Hematopoietic multipotent progenitor cell treated with erythropoietin and hydrocortisone succinate and interleukin-3 and kit ligand, for 15 days (in vitro differentiated cells): ENCODE data around the gene ADCY2.

Source experiments
- DNase-seq: peaks from one replicate; pipeline ENCODE4 v3.0.0-alpha.2; 2015; ENCODE audit warnings: low spot score

Gene ADCY2

GRCh38 chr5:7793895-7794294 lies 398.0 kb downstream of the ADCY2 start:
- no peak for DNase-seq

DNA sequence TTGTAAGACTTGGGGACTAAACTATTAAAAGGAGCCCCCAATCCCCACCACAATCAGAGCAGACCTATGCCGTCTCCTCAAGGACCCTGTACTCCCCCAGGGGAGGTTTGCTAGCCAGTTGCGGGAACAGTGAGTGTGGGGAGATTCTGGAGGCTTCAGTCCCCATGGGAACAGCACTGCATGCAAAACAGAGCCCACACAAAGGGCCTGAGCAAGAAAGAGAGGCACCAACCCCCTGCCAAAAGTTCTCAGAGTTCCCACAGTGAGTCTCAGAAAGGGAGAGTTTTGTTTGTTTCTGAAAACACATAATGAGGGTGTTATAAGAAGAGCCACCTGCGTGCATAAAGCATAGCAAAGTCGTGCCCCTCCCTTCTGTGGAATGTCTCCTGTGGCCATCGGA lies 398.4 kb downstream of the ADCY2 start:
- DNase-seq, result no peak

GRCh38 chr5:7794823-7795222 lies 398.9 kb downstream of the ADCY2 start:
- DNase-seq, result no peak

DNA sequence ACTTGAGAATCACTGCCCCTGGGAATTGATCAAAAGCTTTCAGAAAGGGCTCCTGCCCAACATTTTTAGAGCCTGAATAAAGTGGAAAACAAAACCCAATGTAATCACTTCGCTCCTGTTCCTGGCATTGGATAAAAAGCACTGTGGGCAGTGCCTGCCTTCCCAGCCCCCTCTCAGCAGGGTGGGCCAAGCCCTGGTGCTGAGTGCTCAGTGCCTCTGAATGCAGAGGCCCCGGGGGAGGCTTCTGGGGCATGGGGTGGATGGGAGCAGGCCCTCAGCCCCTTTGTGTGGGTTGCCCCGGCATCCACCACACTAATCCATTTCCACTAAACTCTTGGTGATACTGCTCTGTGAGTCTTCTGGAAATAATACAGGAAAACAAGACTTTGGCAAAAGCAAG lies 399.4 kb downstream of the ADCY2 start:
- DNase-seq, result no peak

DNA sequence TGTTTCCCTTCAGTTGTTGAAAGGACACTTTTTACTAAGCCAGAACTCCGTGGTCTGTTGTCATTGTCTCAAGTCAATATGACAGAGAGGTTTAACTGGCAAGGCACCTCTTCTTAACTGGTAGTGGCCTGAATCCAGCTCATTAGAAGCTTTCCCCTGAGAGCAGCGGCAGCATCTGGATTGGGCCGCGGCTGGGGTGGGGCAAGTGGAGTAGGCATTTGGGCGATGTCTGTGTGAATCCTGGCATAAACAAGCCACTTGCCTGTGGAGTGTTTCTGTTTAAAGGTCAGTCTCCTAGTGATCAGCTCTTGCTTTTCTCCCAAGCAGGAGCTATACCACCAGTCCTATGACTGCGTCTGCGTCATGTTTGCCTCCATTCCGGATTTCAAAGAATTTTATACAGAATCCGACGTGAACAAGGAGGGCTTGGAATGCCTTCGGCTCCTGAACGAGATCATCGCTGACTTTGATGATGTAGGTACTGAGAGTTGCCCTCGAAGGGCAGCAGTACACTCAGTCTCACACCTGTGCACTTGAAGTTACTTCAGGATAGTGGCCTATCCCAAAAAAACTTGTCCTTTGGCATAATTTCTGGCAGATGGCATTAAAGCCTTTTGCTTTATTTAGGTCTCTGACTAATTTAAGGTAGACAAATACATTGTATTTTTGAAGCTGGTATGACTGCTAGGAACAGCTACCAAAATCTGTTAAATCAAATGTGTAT lies 406.1 kb downstream of the ADCY2 start:
- DNase-seq, result no peak

DNA sequence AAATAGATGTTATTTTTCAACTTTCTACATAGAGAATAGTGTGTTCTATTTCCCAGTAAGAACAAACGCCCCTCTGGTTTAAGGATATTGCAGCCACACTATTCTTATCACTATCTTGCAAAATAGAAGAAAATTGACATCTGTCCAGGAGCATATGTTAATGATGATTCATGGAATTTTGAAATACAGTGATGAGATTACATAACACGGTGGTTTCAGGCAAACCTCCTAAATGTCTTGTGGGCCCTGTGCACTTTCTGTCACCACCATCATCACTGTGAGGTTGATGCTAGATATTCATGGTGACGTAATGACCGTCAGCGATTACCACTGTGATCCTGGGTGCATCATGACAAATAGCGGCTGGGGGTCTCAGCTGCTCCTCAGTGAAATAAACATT lies 406.9 kb downstream of the ADCY2 start:
- DNase-seq, result no peak

- DNase-seq, result no peak
Measured at GRCh38 chr5:7803937-7804336, 408.0 kb downstream of the ADCY2 start.

DNA sequence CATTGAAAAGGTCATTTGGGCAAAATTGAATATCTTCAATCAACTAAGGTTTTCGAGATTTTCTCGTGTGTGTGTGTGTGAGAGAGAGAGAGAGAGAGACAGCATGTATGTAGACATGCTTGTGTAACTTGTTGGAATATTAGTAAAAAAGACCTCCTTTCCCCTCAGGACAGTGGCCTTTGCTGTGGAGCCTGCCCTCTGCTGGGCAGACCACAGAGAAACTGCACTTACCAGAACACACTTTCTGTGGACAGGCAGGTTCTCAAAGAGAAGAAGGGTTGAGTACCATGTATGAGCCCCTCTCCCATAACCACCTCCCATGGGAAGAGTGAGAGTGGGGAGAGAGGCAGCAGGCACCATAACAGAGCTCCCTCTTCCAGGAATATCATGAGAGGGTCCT lies 409.4 kb downstream of the ADCY2 start:
- no peak for DNase-seq

DNA sequence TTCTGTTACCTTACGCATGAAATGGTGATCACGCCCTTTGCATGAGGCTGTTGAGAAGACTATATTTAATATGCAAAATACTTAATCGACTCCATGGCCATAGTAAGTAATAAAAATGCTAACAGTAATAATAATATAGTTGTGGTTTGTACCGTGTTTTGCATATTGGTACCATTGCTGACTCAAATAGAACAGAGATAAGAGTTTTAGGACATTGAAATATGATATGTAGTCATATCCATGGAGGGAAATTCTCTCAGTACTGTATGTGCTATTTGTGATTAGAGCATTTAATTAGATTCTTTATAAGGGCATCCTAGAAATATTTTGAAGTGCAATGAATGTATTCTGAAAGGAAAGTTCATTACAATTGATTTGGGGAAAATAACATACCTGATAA lies 413.1 kb downstream of the ADCY2 start:
- no peak for DNase-seq

DNA sequence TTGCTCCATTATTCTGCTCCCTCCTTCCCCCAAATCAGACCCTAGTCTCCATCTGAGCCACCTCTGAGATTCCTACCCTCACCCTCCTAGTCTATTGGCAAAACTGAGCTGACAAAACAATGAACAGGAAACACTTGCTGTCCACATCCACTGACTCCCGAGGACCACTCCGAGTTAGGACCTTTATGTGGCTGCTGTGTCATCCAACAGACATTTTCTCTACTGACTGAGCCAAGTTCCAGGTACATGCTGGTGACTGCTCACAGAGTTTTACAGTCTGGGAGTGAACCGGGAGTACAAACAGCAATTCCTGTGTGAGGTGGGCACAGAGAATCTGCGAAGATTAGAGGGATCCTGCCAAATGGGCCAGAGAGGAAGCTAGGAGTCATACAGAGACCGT lies 415.8 kb downstream of the ADCY2 start:
- no peak for DNase-seq

DNA sequence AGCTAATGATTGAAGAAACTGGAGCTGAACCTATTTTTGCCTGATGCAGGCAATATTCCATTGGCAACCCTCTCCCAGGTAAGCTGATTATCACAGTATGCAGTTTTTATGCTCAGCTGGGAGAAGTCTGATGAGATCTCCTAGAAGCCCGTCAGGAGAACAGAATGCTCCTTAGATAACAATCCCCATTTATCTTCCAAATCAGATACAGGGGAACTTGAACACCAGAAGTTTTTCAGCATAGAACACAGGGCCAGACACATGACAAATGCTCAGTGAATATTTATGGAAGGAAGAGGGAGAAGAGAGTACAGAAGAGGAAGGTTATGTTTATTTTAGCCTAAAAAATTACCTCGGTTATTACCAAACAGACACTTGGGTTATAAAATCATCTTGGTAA lies 417.1 kb downstream of the ADCY2 start:
- DNase-seq, result no peak

- no peak for DNase-seq
Measured at GRCh38 chr5:7813576-7813975, 417.6 kb downstream of the ADCY2 start.

DNA sequence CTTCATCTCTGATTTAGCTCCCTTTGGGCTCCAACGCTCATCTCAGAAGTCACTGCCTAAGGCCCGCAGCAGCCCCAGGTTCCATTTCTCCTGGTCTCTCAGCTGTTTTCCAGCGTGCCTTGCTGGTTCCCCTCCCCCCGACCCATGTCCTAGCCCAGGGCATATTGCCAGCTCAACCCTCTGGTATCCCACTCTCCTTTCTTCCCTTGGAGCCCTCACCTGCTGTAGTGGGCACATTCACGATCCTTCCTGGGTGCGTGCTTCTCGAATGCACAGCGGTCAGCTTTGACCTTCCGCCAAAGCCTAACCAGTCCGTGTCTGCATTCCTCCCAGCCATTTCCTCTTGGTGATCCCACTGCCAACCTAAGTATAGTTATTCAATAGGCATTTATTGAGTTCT lies 418.9 kb downstream of the ADCY2 start:
- no peak for DNase-seq

- DNase-seq, result peak; percentile 26
Measured at GRCh38 chr5:7815892-7816534, 420.1 kb downstream of the ADCY2 start.

DNA sequence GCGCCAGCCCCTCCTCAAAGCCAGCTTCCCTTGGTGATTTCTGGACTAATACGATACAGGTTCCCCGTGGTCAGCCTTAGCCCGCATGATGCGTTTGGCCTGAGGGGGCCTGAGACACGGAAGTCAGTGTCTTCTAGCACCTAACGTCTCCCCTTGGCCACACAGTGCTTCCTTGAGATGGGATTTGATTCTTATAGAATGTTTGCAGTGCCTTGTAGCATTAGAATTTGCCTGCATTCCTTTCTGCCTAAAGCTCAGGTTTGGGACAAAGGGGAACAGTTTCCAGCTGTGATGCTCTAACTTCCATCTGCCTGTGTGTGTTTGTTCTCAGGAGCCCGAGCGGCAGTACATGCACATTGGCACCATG lies 420.6 kb downstream of the ADCY2 start:
- DNase-seq, result no peak

- DNase-seq, result no peak
Measured at GRCh38 chr5:7822449-7822848, 426.5 kb downstream of the ADCY2 start.

DNA sequence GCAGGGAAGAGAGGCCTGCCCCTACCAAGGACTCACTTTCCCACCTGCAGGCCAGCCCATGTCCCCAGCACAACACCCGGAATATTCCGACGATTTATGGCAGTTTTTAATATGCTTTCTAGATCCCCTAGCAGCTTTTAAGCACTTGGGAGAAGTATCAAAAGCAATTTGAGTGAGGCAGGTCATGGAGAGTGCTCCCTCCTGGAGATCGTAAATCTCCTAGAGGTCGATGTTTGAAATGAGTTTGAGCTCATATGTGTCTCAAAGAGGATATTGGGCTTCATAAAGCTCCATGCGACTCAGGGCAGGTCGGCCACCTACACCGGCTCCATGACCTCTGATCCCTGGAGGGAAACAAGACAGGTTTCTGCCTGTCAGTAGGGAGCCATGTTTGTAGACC lies 427.7 kb downstream of the ADCY2 start:
- DNase-seq, result no peak

DNA sequence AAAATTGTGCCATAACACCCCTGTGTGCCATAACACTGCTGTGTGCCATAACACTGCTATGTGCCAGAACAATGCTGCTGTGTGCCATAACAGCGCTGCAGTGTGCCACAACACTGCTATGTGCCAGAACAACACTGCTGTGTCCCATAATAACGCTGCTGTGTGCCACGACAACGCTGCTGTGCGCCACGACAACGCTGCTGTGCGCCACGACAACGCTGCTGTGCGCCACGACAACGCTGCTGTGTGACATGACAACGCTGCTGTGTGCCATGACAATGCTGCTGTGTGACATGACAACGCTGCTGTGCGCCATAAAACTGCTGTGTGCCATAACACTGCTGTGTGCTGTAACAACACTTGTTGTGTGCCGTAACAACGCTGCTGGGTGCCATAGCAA lies 429.1 kb downstream of the ADCY2 start:
- no peak for DNase-seq

GRCh38 chr5:7825630-7826029 lies 429.7 kb downstream of the ADCY2 start:
- no peak for DNase-seq

DNA sequence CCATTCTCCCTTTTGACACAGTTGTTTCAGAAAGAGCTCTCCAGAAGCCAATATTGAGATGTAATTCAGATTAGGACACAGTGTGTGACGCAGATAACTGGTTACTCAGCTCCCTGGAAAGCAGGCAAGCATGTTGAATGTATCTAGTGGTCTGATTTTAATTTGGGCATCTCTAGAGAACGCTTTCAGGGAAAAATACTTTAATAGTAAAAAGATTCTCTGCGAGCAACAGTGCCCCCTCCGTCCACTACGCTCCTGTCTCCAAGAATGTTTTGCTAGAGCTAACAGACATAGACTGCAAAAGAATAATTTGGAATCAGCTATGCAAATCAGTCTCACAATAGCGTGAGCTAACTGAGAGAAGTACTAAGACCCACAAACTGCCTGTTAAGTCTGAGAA lies 431.7 kb downstream of the ADCY2 start:
- no peak for DNase-seq

DNA sequence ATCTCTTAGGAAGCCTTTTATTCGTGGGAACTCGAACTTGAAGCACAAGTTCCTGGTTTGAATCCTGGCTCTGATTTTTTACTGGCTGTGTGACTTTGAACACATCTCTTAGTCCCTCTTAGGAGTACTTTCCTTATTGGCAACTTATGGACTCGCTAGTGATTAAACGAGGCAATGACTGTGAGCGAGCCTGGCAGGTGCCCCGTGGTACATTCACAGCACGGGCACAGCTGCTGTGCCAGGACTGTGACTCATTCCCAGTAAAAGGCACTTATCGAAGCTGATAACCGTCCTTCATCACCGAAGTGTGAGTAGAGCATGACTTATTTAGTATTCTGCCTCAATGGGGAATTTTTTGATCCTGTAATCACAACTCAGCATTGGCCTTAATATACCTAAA lies 432.3 kb downstream of the ADCY2 start:
- DNase-seq, result no peak

GRCh38 chr5:7834982-7835381 lies 439.0 kb downstream of the ADCY2 start:
- no peak for DNase-seq

- DNase-seq, result no peak
Measured at GRCh38 chr5:7837403-7837802, 441.5 kb downstream of the ADCY2 start.

DNA sequence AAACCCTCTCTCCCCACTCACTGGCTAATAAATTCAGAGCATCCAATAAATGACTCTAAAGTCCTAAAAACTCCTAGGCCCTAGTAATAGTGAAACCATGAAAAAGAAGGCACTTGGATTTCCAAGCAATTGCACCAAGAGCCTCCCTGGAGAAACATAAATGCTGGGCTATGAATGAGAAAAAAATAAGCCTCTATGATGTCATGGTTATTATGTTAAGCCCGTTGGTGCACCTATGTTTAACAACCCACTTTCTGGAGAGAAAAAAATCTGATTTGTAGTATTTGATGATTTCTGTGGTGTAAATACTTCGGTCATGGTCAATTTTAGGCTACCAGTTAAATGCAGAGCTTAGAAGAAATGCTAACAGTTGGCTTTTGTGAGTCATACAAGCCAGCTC lies 446.6 kb downstream of the ADCY2 start:
- no peak for DNase-seq
